Epithelial cell of esophagus (primary cell): ENCODE data around the gene ENOX1.

Experiments used
- DNase-seq: peaks from one replicate; pipeline ENCODE4 v3.0.0; 2010; ENCODE audit warnings: low read depth
- H3K4me3 ChIP-seq: 2 replicates; pipeline ENCODE4 v1.5.1; 2011; ENCODE audit warnings: mild to moderate bottlenecking, low read length, control low read depth
- TF ChIP-seq, protein P1 (sequence below): IDR thresholded peaks from 2 replicates; pipeline ENCODE4 v1.5.1; 2011; ENCODE audit warnings: low read depth, mild to moderate bottlenecking, low read length, control low read depth, inconsistent platforms; ENCODE audit not compliant: insufficient read depth; ENCODE audit errors: missing control alignments

The ENOX1 gene

DNA sequence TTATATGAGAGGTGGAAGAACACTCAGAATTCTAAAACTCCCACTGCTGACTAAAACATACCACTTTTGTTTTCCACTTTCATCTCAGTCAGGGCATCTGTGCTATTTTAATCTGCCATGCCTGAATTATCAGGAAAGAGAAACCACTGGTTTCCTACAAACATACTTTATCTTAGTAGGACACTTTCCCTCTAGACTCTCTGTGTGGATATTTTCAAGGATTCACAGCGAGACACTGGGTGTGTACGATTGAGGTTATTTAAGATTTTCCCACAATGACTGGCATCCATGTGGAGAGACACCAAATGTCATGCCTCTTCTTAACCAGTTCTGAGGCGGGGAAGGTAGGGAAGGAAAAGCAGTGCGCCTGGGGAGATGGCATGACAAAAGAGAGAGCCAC, 212.2 kb downstream of the ENOX1 start:
- TF ChIP-seq, protein P1, sequence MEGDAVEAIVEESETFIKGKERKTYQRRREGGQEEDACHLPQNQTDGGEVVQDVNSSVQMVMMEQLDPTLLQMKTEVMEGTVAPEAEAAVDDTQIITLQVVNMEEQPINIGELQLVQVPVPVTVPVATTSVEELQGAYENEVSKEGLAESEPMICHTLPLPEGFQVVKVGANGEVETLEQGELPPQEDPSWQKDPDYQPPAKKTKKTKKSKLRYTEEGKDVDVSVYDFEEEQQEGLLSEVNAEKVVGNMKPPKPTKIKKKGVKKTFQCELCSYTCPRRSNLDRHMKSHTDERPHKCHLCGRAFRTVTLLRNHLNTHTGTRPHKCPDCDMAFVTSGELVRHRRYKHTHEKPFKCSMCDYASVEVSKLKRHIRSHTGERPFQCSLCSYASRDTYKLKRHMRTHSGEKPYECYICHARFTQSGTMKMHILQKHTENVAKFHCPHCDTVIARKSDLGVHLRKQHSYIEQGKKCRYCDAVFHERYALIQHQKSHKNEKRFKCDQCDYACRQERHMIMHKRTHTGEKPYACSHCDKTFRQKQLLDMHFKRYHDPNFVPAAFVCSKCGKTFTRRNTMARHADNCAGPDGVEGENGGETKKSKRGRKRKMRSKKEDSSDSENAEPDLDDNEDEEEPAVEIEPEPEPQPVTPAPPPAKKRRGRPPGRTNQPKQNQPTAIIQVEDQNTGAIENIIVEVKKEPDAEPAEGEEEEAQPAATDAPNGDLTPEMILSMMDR, result no peak
- DNase-seq, result no peak
- H3K4me3 ChIP-seq, result no peak overlapping the region

DNA sequence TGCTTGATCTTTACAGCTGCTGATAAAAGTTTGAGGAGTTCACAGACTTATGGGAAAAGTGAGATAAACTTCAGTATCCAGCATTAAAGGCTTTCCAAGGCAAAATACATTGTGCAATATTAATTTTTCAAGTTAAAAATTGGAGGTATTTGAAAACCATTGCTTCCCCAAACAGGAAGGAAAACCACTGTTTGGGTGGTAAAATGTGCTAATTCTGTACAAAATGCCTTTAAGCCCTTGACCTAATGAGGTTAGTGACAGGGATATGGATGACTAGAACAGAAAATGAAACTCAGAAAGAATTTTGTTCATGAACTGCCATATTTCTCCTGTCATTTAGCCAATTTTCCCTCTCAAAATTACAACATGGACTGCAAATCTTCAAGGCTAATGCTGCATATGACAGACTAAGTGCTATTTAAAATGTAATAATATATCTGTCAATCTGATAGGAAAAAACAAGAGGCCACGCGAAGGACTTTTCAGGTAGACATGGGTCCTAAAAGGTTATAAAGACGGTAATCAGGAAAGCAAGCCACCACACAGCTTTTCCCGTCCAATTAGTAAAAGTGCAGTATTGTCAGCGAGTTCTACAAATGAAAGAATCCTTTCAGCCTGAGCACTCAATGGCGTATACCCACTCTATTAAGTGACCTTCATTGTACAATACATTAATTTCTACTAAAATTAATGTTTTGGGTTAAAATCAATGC, 212.8 kb downstream of the ENOX1 start:
- DNase-seq, result no peak
- TF ChIP-seq, protein P1, result no peak
- no peak overlapping the region for H3K4me3 ChIP-seq

DNA sequence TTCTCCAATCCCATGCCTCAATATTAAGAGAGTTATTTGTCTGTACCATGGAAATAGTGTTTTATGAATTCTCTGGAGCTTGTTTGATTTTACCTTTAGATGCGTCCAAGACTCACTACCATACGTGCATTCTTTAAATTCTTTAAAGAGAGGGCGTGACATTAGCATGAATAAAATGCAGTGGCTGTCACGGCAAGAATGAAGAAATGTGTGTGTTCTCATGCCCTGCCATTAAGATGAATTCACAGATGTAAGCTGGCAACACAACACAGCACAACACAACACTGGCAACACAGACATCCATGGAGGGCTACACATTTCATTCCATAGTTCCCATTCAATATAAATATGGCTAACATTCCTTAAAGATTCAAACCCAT, 213.4 kb downstream of the ENOX1 start:
- TF ChIP-seq, protein P1, result no peak
- DNase-seq, result peak; percentile 28
- no peak overlapping the region for H3K4me3 ChIP-seq

- DNase-seq, result peak; percentile 39
Observed at GRCh38 chr13:43572656-43573360, 214.0 kb downstream of the ENOX1 start.

DNA sequence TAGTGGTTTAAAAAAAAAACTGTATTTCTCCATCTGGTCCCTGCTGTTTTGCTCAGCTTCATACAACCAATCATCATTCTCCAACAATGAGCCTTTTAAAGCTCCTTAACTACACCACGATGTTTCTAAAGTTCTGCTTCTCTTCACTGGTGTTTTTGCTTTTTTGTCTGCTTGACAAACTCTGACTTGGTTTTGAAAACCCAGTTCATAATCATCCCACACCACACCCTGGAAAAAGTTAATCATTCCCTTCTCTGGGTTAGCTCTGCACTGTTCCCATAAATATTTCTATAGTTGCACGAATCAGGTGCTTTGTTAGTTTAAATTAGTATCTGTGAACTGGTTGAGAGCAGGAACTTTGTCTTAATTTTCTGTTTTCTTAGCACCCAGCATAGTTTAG, 217.1 kb downstream of the ENOX1 start:
- H3K4me3 ChIP-seq, result no peak overlapping the region

More at GRCh38 chr13:43572656-43573360, 214.0 kb downstream of the ENOX1 start:
- TF ChIP-seq, protein P1, result no peak
- H3K4me3 ChIP-seq, result no peak overlapping the region

GRCh38 chr13:43567608-43568007, 219.2 kb downstream of the ENOX1 start:
- TF ChIP-seq, protein P1, result no peak
- H3K4me3 ChIP-seq, result no peak overlapping the region
- DNase-seq, result peak; percentile 27

More for the DNA sequence above, 217.1 kb downstream of the ENOX1 start:
- TF ChIP-seq, protein P1, result no peak
- no peak for DNase-seq
